ENCODE results near the gene MAN2A2. TPM values are rescaled to one million over a fixed set of nuclear protein-coding genes. Genes with fewer than 3 reads are reported as not detected.
"Not testable (repeated sequence)": the region's sequence is repeated elsewhere in the genome, so short reads cannot be mapped to it uniquely, and the experiment has no call there.

MAN2A2 gene
- total and polyA plus RNA-seq, 8 donors, result 2.9 to 286 (median 46.7) TPM

GRCh38 chr15:90871716-90872485 is 31.2 kb upstream of the MAN2A2 start:
- peak overlapping the region; percentile 86 to 98 (median 93) for H3K27ac ChIP-seq
- peak overlapping the region; percentile 91 to 97 (median 93) for H3K4me3 ChIP-seq
- no peak for TF ChIP-seq CTCF (IDR thresholded peaks at IDR 0.05)
- TF ChIP-seq EP300 (IDR thresholded peaks at IDR 0.05), result no peak
- no peak for TF ChIP-seq POLR2AphosphoS5 (IDR thresholded peaks at IDR 0.05)
- TF ChIP-seq POLR2A (IDR thresholded peaks at IDR 0.05), result no peak
- 0 to 2% (median 1%) methylated on average over 25 to 77 of the region's 77 CpGs for WGBS, 5 donors
- DNase-seq, result peak in 1 of 2 donors; percentile 58
- no peaks in the 10 kb centered on the region for H3K9me3 ChIP-seq
- intact Hi-C loops (cut with DNase I; ENCODE audit: low total_unique reads), result no loop called here
- peaks cover 10 to 19% (median 18%) of the 10 kb centered on the region in 4 donors for H3K36me3 ChIP-seq
- peaks cover 42 to 59% (median 51%) of the 10 kb centered on the region in 4 donors for H3K4me1 ChIP-seq
- no peaks in the 10 kb centered on the region for H3K27me3 ChIP-seq

GRCh38 chr15:90872486-90873184 is 30.5 kb upstream of the MAN2A2 start:
- DNase-seq, result peak in 1 of 2 donors; percentile 51
- no peaks in the 10 kb centered on the region for H3K9me3 ChIP-seq
- WGBS, 5 donors, result 26 to 38% (median 33%) methylated on average over 11 to 12 of the region's 12 CpGs
- H3K36me3 ChIP-seq, result peaks cover 18 to 27% (median 26%) of the 10 kb centered on the region in 4 donors
- peak in 2 of 3 donors; percentile 9 to 56 for TF ChIP-seq POLR2AphosphoS5 (IDR thresholded peaks at IDR 0.05)
- no peak for TF ChIP-seq POLR2A (IDR thresholded peaks at IDR 0.05)
- H3K4me3 ChIP-seq, result peak overlapping the region; percentile 91 to 97 (median 93)
- H3K4me1 ChIP-seq, result peaks cover 42 to 59% (median 51%) of the 10 kb centered on the region in 4 donors
- no peaks in the 10 kb centered on the region for H3K27me3 ChIP-seq
- intact Hi-C loops (cut with DNase I; ENCODE audit: low total_unique reads), result no loop called here
- H3K27ac ChIP-seq, result peak overlapping the region; percentile 86 to 98 (median 93)

- Histone ChIP-seq H3K4me3 (peak overlapping the region in 3 of 4 donors; percentile 9 to 93 (median 91)), H3K36me3 (peaks cover 27 to 36% (median 35%) of the 10 kb centered on the region in 4 donors), H3K27ac (peak overlapping the region in 4 of 5 donors; percentile 20 to 98 (median 90)), H3K27me3 (no peaks in the 10 kb centered on the region), H3K9me3 (no peaks in the 10 kb centered on the region), H3K4me1 (peaks cover 42 to 59% (median 51%) of the 10 kb centered on the region in 4 donors)
- intact Hi-C loops (cut with DNase I; ENCODE audit: low total_unique reads), result no loop called here
- TF ChIP-seq POLR2AphosphoS5 (IDR thresholded peaks at IDR 0.05) (no peak), CTCF (IDR thresholded peaks at IDR 0.05) (no peak), EP300 (IDR thresholded peaks at IDR 0.05) (no peak), POLR2A (IDR thresholded peaks at IDR 0.05) (no peak)
- 40 to 74% (median 72%) methylated on average over 1 to 6 of the region's 6 CpGs for WGBS, 5 donors
- no peak for DNase-seq
Observed at GRCh38 chr15:90873488-90873997, 29.6 kb upstream of the MAN2A2 start.

GRCh38 chr15:90873998-90874605 is 29.0 kb upstream of the MAN2A2 start:
- Histone ChIP-seq H3K9me3 (no peaks in the 10 kb centered on the region), H3K27me3 (no peaks in the 10 kb centered on the region), H3K4me1 (peaks cover 41 to 55% (median 46%) of the 10 kb centered on the region in 4 donors), H3K27ac (peak overlapping the region in 3 of 5 donors; percentile 86 to 98 (median 94)), H3K4me3 (peak overlapping the region in 3 of 4 donors; percentile 9 to 93 (median 91)), H3K36me3 (peaks cover 32 to 41% (median 40%) of the 10 kb centered on the region in 4 donors)
- DNase-seq, result peak; percentile 76 to 90
- TF ChIP-seq POLR2A (IDR thresholded peaks at IDR 0.05), result no peak
- peak in 1 of 3 donors; percentile 53 for TF ChIP-seq POLR2AphosphoS5 (IDR thresholded peaks at IDR 0.05)
- WGBS, 5 donors, result 30 to 47% (median 31%) methylated on average over 13 to 15 of the region's 15 CpGs
- intact Hi-C loops (cut with DNase I; ENCODE audit: low total_unique reads), result no loop called here

GRCh38 chr15:90874986-90875385 is 28.1 kb upstream of the MAN2A2 start:
- H3K27me3 ChIP-seq; intact Hi-C loops (cut with DNase I; ENCODE audit: low total_unique reads); H3K4me3 ChIP-seq; DNase-seq; H3K9me3 ChIP-seq; H3K27ac ChIP-seq: not testable (repeated sequence)
- Histone ChIP-seq H3K36me3 (peaks cover 41 to 50% (median 49%) of the 10 kb centered on the region in 4 donors), H3K4me1 (peaks cover 32 to 46% (median 37%) of the 10 kb centered on the region in 4 donors)
- 81 to 99% (median 95%) methylated on average over 9 of the region's 9 CpGs for WGBS, 5 donors

Measured in stomach (tissue), 9 donors.